ENCODE results near the gene SLC5A2.

DNA sequence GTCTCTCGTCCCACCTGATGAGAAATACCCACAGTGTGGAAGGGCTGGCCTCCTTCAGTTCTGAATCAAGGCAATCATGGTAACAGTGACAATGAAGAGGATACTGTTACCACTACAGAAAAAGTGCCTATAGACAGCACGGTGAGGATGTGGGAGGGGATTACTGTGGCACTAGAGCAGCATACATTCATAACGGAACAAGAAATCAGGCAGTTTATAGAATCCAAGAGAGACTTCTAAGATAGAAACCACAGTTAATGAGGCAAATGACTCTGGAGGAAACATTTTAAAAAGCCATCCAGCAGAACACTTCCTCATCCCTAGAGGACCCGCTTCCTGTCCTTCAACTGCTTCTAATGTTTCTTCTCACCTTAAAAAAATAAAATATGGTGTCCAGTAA lies 22.6 kb downstream of the SLC5A2 start:
- TF ChIP-seq, protein P1, sequence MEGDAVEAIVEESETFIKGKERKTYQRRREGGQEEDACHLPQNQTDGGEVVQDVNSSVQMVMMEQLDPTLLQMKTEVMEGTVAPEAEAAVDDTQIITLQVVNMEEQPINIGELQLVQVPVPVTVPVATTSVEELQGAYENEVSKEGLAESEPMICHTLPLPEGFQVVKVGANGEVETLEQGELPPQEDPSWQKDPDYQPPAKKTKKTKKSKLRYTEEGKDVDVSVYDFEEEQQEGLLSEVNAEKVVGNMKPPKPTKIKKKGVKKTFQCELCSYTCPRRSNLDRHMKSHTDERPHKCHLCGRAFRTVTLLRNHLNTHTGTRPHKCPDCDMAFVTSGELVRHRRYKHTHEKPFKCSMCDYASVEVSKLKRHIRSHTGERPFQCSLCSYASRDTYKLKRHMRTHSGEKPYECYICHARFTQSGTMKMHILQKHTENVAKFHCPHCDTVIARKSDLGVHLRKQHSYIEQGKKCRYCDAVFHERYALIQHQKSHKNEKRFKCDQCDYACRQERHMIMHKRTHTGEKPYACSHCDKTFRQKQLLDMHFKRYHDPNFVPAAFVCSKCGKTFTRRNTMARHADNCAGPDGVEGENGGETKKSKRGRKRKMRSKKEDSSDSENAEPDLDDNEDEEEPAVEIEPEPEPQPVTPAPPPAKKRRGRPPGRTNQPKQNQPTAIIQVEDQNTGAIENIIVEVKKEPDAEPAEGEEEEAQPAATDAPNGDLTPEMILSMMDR (IDR thresholded peaks at IDR 0.05; ENCODE audit: low read depth, low read length): no peak
- TF ChIP-seq EZH2phosphoT487 (IDR thresholded peaks at IDR 0.05; ENCODE audit: low read depth): no peak
